Neuronal stem cell (in vitro differentiated cells): ENCODE results near the gene KLHL22.
A peak's percentile ranks its signal among the peaks of the same experiment; 100 is the strongest.

Experiments used
- DNase-seq: peaks from one replicate; pipeline ENCODE4 v3.0.0-alpha.2; 2013; ENCODE audit warnings: low spot score
- H2AFZ ChIP-seq: one replicate; pipeline ENCODE4 v1.6.1; 2013; ENCODE audit warnings: mild to moderate bottlenecking, low read length, inconsistent platforms
- H2AK5ac ChIP-seq: 2 replicates; pipeline ENCODE4 v1.6.1; 2013; ENCODE audit warnings: low read depth, mild to moderate bottlenecking, inconsistent platforms, low read length, moderate library complexity, mixed read lengths
- H2BK120ac ChIP-seq: 2 replicates; pipeline ENCODE4 v1.6.1; 2013; ENCODE audit warnings: low read depth, mild to moderate bottlenecking, inconsistent platforms, low read length, moderate library complexity, mixed read lengths
- H2BK12ac ChIP-seq: one replicate; pipeline ENCODE4 v1.6.1; 2013; ENCODE audit warnings: low read length, inconsistent platforms
- H2BK15ac ChIP-seq: 2 replicates; pipeline ENCODE4 v1.6.1; 2013; ENCODE audit warnings: mild to moderate bottlenecking, low read length, inconsistent platforms, mixed read lengths
- H2BK5ac ChIP-seq: one replicate; pipeline ENCODE4 v1.6.1; 2013; ENCODE audit warnings: inconsistent platforms, mild to moderate bottlenecking, low read length, moderate library complexity
- H3K14ac ChIP-seq: one replicate; pipeline ENCODE4 v1.6.1; 2013; ENCODE audit warnings: low read length, inconsistent platforms
- H3K18ac ChIP-seq: 2 replicates; pipeline ENCODE4 v1.6.1; 2013; ENCODE audit warnings: low read length, inconsistent platforms
- H3K23ac ChIP-seq: 2 replicates; pipeline ENCODE4 v1.6.1; 2013; ENCODE audit warnings: low read depth, mild to moderate bottlenecking, mixed read lengths, low read length, inconsistent platforms; ENCODE audit not compliant: poor library complexity
- H3K27ac ChIP-seq: replicated peaks from 3 replicates; pipeline ENCODE4 v1.5.1; 2013; ENCODE audit warnings: low read length, inconsistent platforms
- H3K27me3 ChIP-seq, 3 experiments: 2 replicates each; pipeline ENCODE4 v1.6.1; 2013; ENCODE audit warnings: low read length in 3 of 3, mild to moderate bottlenecking in 2 of 3, inconsistent platforms in 1 of 3, low read depth in 1 of 3, mixed read lengths in 1 of 3, moderate library complexity in 1 of 3; ENCODE audit not compliant: control insufficient read depth in 3 of 3, insufficient read depth in 3 of 3
- H3K36me3 ChIP-seq, 2 donors: replicated peaks in 1 of 2; 2 replicates each; pipeline ENCODE4 v1.6.1; 2013; ENCODE audit warnings: low read length in 2 of 2; ENCODE audit not compliant: control insufficient read depth in 2 of 2, insufficient read depth in 2 of 2
- H3K4ac ChIP-seq: 2 replicates; pipeline ENCODE4 v1.6.1; 2013; ENCODE audit warnings: inconsistent platforms, mild to moderate bottlenecking, low read length, moderate library complexity
- H3K4me1 ChIP-seq, 2 donors: 1 replicate in 1 of 2; 2 replicates in 1 of 2; pipeline ENCODE4 v1.6.1; 2013; ENCODE audit warnings: low read length in 2 of 2, low read depth in 1 of 2; ENCODE audit not compliant: control insufficient read depth in 2 of 2, insufficient read depth in 1 of 2
- H3K4me2 ChIP-seq: one replicate; pipeline ENCODE4 v1.6.1; 2013; ENCODE audit warnings: mild to moderate bottlenecking, low read length, inconsistent platforms; ENCODE audit not compliant: insufficient read depth, poor library complexity, severe bottlenecking
- H3K4me3 ChIP-seq, 2 donors: 2 replicates each; pipeline ENCODE4 v1.5.1; 2013; ENCODE audit warnings: low read length in 2 of 2, mild to moderate bottlenecking in 2 of 2, inconsistent platforms in 1 of 2, moderate library complexity in 1 of 2
- H3K79me1 ChIP-seq: one replicate; pipeline ENCODE4 v1.6.1; 2013; ENCODE audit warnings: low read depth, mild to moderate bottlenecking, inconsistent platforms, low read length, moderate library complexity
- H3K9ac ChIP-seq: one replicate; pipeline ENCODE4 v1.6.1; 2013; ENCODE audit warnings: mild to moderate bottlenecking, low read depth, low read length, inconsistent platforms; ENCODE audit not compliant: poor library complexity
- H3K9me3 ChIP-seq, 2 donors: replicated peaks in 1 of 2; 2 replicates each; pipeline versions ENCODE3 to v1.6.1; 2013; ENCODE audit warnings: low read length in 2 of 2, mild to moderate bottlenecking in 2 of 2, inconsistent platforms in 1 of 2, low read depth in 1 of 2, mixed read lengths in 1 of 2, moderate library complexity in 1 of 2; ENCODE audit not compliant: control insufficient read depth in 2 of 2, insufficient read depth in 1 of 2
- H4K8ac ChIP-seq: one replicate; pipeline ENCODE4 v1.6.1; 2013; ENCODE audit warnings: low read depth, mild to moderate bottlenecking, inconsistent platforms, low read length, moderate library complexity
- H4K91ac ChIP-seq: one replicate; pipeline ENCODE4 v1.6.1; 2013; ENCODE audit warnings: low read length, low read depth, mild to moderate bottlenecking, inconsistent platforms; ENCODE audit not compliant: poor library complexity
- WGBS, 2 donors: extraction: QIAGEN DNeasy Blood & Tissue Kit; methylation state at CpG; one replicate each; pipeline ENCODE4 v1.1.7; 2013; ENCODE audit warnings: missing lambda C conversion rate in 2 of 2, mixed read lengths in 1 of 2; ENCODE audit not compliant: insufficient read length in 2 of 2, insufficient replicate concordance in 1 of 2; ENCODE audit errors: extremely low coverage in 2 of 2; 5-methylcytosine and 5-hydroxymethylcytosine counted together

KLHL22 gene

GRCh38 chr22:20423008-20423905 is 72.3 kb downstream of the KLHL22 start:
- Histone ChIP-seq H3K9me3 (peaks cover 0 to 2% of the 10 kb centered on the region in 2 donors), H4K91ac (no peak overlapping the region), H2BK12ac (peak overlapping the region; percentile 7), H2BK120ac (no peak overlapping the region), H3K4ac (no peak overlapping the region), H3K4me1 (peaks cover 7 to 22% of the 10 kb centered on the region in 2 donors), H3K9ac (peak overlapping the region; percentile 16), H3K27me3 (peaks cover 0 to 17% (median 0%) of the 10 kb centered on the region in 3 experiments), H3K27ac (no peak overlapping the region), H2BK15ac (peak overlapping the region; percentile 9), H2AFZ (no peak overlapping the region), H3K4me3 (no peak overlapping the region), H3K18ac (peak overlapping the region; percentile 79), H3K36me3 (peaks cover 2 to 38% of the 10 kb centered on the region in 2 donors), H3K23ac (peak overlapping the region; percentile 90), H2AK5ac (peak overlapping the region; percentile 32), H2BK5ac (no peak overlapping the region), H3K14ac (peak overlapping the region; percentile 96), H3K4me2 (no peak overlapping the region), H4K8ac (no peak overlapping the region), H3K79me1 (no peaks in the 10 kb centered on the region)
- DNase-seq = no peak
- WGBS, 2 donors = no CpG with 5 or more reads among the region's 20 CpGs

DNA sequence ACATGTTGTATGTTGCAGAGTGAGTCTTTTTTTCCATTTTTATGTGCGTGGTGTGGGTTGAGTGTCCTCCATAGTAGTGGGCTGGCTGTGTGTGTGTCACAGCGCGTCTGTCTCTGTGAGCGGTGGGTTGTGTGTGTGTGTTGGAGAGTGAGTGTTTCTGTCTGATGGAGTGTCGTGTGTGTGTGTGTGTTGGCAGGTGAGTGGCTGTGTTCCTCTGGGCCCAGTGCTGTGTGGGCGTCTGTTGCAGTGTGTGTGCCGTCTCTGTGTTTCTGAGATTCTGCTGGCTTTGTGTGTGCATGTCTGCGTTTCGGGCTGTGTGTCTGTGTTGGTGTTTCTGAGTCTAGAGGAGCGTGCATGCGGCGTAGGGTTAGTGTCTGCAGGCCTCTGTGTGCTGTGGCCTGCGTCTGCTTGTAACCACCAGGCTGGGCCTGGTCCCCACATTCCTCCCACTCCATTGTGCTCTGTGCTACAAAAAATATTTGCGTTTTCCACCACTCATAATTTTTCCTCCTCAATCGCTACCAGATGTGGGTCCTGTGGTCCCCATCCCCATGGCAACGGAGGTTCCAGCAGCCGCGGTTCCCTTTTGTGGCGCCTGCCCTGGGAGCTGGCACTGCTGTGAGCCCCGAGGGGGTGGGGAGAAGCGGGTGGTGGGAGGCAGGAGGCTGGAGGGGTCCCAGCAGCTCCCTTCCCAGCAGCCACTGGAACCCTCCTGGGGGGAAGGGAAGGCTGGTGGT is 73.2 kb downstream of the KLHL22 start:
- H3K4ac ChIP-seq = no peak overlapping the region
- peaks cover 0 to 2% of the 10 kb centered on the region in 2 donors for H3K9me3 ChIP-seq
- H3K4me3 ChIP-seq = no peak overlapping the region
- DNase-seq = no peak
- H3K9ac ChIP-seq = peak overlapping the region; percentile 34
- no peak overlapping the region for H4K8ac ChIP-seq
- peaks cover 2 to 31% of the 10 kb centered on the region in 2 donors for H3K36me3 ChIP-seq
- peak overlapping the region; percentile 48 for H2AFZ ChIP-seq
- H3K27me3 ChIP-seq = peaks cover 0 to 12% (median 0%) of the 10 kb centered on the region in 3 experiments
- H2BK15ac ChIP-seq = no peak overlapping the region
- no peak overlapping the region for H2BK12ac ChIP-seq
- H2BK5ac ChIP-seq = no peak overlapping the region
- H3K27ac ChIP-seq = no peak overlapping the region
- peak overlapping the region; percentile 80 for H3K23ac ChIP-seq
- H3K4me2 ChIP-seq = no peak overlapping the region
- H3K79me1 ChIP-seq = no peaks in the 10 kb centered on the region
- H4K91ac ChIP-seq = peak overlapping the region; percentile 89
- H2BK120ac ChIP-seq = no peak overlapping the region
- H3K18ac ChIP-seq = peak overlapping the region; percentile 80
- no CpG with 5 or more reads among the region's 21 CpGs for WGBS, 2 donors
- peaks cover 7 to 22% of the 10 kb centered on the region in 2 donors for H3K4me1 ChIP-seq
- peak overlapping the region; percentile 92 for H3K14ac ChIP-seq
- H2AK5ac ChIP-seq = peak overlapping the region; percentile 32

- no peak overlapping the region for H3K18ac ChIP-seq
These were observed 74.1 kb downstream of the KLHL22 start for GRCh38 chr22:20421507-20421874.

More at GRCh38 chr22:20421507-20421874, 74.1 kb downstream of the KLHL22 start:
- Histone ChIP-seq H3K79me1 (no peaks in the 10 kb centered on the region), H4K8ac (no peak overlapping the region), H3K4me2 (no peak overlapping the region), H2AFZ (no peak overlapping the region), H3K4me1 (peaks cover 7 to 22% of the 10 kb centered on the region in 2 donors), H2BK120ac (no peak overlapping the region), H3K23ac (no peak overlapping the region), H3K14ac (no peak overlapping the region), H3K4me3 (no peak overlapping the region), H3K27me3 (peaks cover 0 to 6% (median 0%) of the 10 kb centered on the region in 3 experiments), H3K9me3 (peaks cover 0 to 2% of the 10 kb centered on the region in 2 donors), H3K4ac (no peak overlapping the region), H2BK5ac (no peak overlapping the region), H3K9ac (no peak overlapping the region), H3K36me3 (peaks cover 0 to 23% of the 10 kb centered on the region in 2 donors), H3K27ac (no peak overlapping the region), H2BK12ac (no peak overlapping the region), H2AK5ac (no peak overlapping the region), H2BK15ac (no peak overlapping the region), H4K91ac (no peak overlapping the region)
- DNase-seq = no peak
- WGBS, 2 donors = no CpG with 5 or more reads among the region's 7 CpGs
